GM23338 (cell line): ENCODE data around the gene FNDC7. TPM values are rescaled to one million over a fixed set of nuclear protein-coding genes. Genes with fewer than 3 reads are reported as not detected.

Experiments
- ATAC-seq: fragments of 200-7000 bp; cut with Tn5 transposase; 3 replicates; pipeline ENCODE4 v1.9.1; 2020
- DNase-seq: peaks from one replicate; pipeline ENCODE4 v3.0.0-alpha.2; 2015; ENCODE audit warnings: low spot score
- H2AFZ ChIP-seq: fragments of 200-600 bp; sonication (generic); 2 replicates; pipeline ENCODE4 v1.8.0; 2016; ENCODE audit warnings: antibody characterized with exemption, mild to moderate bottlenecking, moderate library complexity
- H3F3A ChIP-seq: fragments of 200-600 bp; sonication (generic); replicated peaks from 2 replicates; pipeline ENCODE4 v1.8.0; 2017; ENCODE audit warnings: antibody characterized with exemption, mixed run types, low read depth
- H3K27ac ChIP-seq: fragments of 200-600 bp; sonication (generic); 2 replicates; pipeline ENCODE4 v1.6.1; 2016; ENCODE audit warnings: low read depth
- H3K27me3 ChIP-seq: fragments of 200-600 bp; sonication (generic); 2 replicates; pipeline ENCODE4 v1.8.0; 2016; ENCODE audit warnings: mild to moderate bottlenecking, mixed run types, moderate library complexity; ENCODE audit not compliant: insufficient read depth
- H3K36me3 ChIP-seq: fragments of 200-600 bp; sonication (generic); 2 replicates; pipeline ENCODE4 v1.8.0; 2016; ENCODE audit warnings: mild to moderate bottlenecking; ENCODE audit not compliant: insufficient read depth
- H3K4me1 ChIP-seq: fragments of 200-600 bp; sonication (generic); 2 replicates; pipeline ENCODE4 v1.8.0; 2016; ENCODE audit warnings: mild to moderate bottlenecking, moderate library complexity; ENCODE audit not compliant: insufficient read depth
- H3K4me2 ChIP-seq: fragments of 200-600 bp; sonication (generic); 2 replicates; pipeline ENCODE4 v1.7.1; 2017; ENCODE audit warnings: mixed run types
- H3K4me3 ChIP-seq: fragments of 200-600 bp; sonication (generic); 2 replicates; pipeline ENCODE4 v1.6.1; 2016; ENCODE audit warnings: mixed run types
- H3K79me2 ChIP-seq: fragments of 200-600 bp; sonication (generic); replicated peaks from 2 replicates; pipeline ENCODE4 v1.8.0; 2017; ENCODE audit warnings: mild to moderate bottlenecking; ENCODE audit not compliant: insufficient read depth
- H3K9me2 ChIP-seq: fragments of 200-600 bp; sonication (generic); 2 replicates; pipeline ENCODE4 v1.8.0; 2017; ENCODE audit not compliant: insufficient read depth
- H4K20me1 ChIP-seq: fragments of 200-600 bp; sonication (generic); replicated peaks from 2 replicates; pipeline ENCODE4 v1.8.0; 2017; ENCODE audit warnings: mild to moderate bottlenecking; ENCODE audit not compliant: insufficient read depth
- H3K27ac Mint-ChIP-seq: 2 replicates; pipeline ENCODE4 v1.8.0; 2020; ENCODE audit warnings: inconsistent platforms, mild to moderate bottlenecking, moderate library complexity, mixed read lengths
- H3K27me3 Mint-ChIP-seq: 3 replicates; pipeline ENCODE4 v1.8.0; 2022; ENCODE audit warnings: low read depth, mild to moderate bottlenecking, moderate library complexity, mixed read lengths, inconsistent platforms; ENCODE audit not compliant: insufficient read depth, poor library complexity
- H3K36me3 Mint-ChIP-seq: 3 replicates; pipeline ENCODE4 v1.8.0; 2021; ENCODE audit warnings: low read depth, mild to moderate bottlenecking, inconsistent platforms, moderate library complexity, mixed read lengths
- H3K4me1 Mint-ChIP-seq: 3 replicates; pipeline ENCODE4 v1.8.0; 2020; ENCODE audit warnings: mild to moderate bottlenecking, inconsistent platforms, mixed read lengths
- H3K4me3 Mint-ChIP-seq: 3 replicates; pipeline ENCODE4 v1.8.0; 2021; ENCODE audit warnings: moderate library complexity, mild to moderate bottlenecking, inconsistent platforms, mixed read lengths
- H3K9me3 Mint-ChIP-seq: 3 replicates; pipeline ENCODE4 v1.8.0; 2020; ENCODE audit warnings: moderate library complexity, mild to moderate bottlenecking, inconsistent platforms, mixed read lengths
- CREB1 ChIP-seq: fragments of 250-450 bp; sonication (Bioruptor Pico); IDR thresholded peaks from 2 replicates; pipeline ENCODE4 v1.5.0; 2020; ENCODE audit warnings: low read depth, mild to moderate bottlenecking, moderate library complexity
- CTCF ChIP-seq, 2 experiments: fragments of 200-600 bp in 1 of 2; sonication (generic) in 1 of 2; conservative IDR thresholded peaks; 2 replicates each; pipeline versions ENCODE4 v1.5.1 to v1.6.1; 2016 to 2017; ENCODE audit warnings: antibody characterized with exemption in 2 of 2, low read depth in 2 of 2, mild to moderate bottlenecking in 2 of 2, moderate library complexity in 1 of 2
- ETS1 ChIP-seq: IDR thresholded peaks from 2 replicates; pipeline ENCODE4 v1.6.1; 2016; ENCODE audit warnings: antibody characterized with exemption
- EZH2 ChIP-seq: fragments of 200-600 bp; sonication (generic); IDR thresholded peaks from one replicate; pipeline ENCODE4 v1.8.0; 2017; ENCODE audit warnings: antibody characterized with exemption, mild to moderate bottlenecking, low read depth; ENCODE audit not compliant: unreplicated experiment
- EZH2phosphoT487 ChIP-seq: fragments of 200-600 bp; sonication (generic); IDR thresholded peaks from one replicate; pipeline ENCODE4 v1.8.1; 2018; ENCODE audit warnings: antibody characterized with exemption; ENCODE audit not compliant: unreplicated experiment
- JUNB ChIP-seq: IDR thresholded peaks from one replicate; pipeline ENCODE4 v1.6.1; 2016; ENCODE audit warnings: antibody characterized with exemption; ENCODE audit not compliant: unreplicated experiment
- NANOG ChIP-seq: IDR thresholded peaks from 2 replicates; pipeline ENCODE4 v1.6.1; 2016; ENCODE audit warnings: antibody characterized with exemption, borderline replicate concordance
- POLR2AphosphoS5 ChIP-seq: IDR thresholded peaks from 2 replicates; pipeline ENCODE4 v1.6.1; 2016; ENCODE audit warnings: antibody characterized with exemption, low read depth
- REST ChIP-seq: IDR thresholded peaks from one replicate; pipeline ENCODE4 v1.6.1; 2018; ENCODE audit warnings: antibody characterized with exemption; ENCODE audit not compliant: unreplicated experiment
- STAT1 ChIP-seq: IDR thresholded peaks from one replicate; pipeline ENCODE4 v1.6.1; 2016; ENCODE audit warnings: antibody characterized with exemption; ENCODE audit not compliant: unreplicated experiment
- ZNF114 ChIP-seq: fragments of 250-450 bp; sonication (Bioruptor Pico); IDR thresholded peaks from 2 replicates; pipeline ENCODE4 v1.5.0; 2020; ENCODE audit warnings: mild to moderate bottlenecking, moderate library complexity
- ZNF331 ChIP-seq: fragments of 250-450 bp; sonication (Bioruptor Pico); IDR thresholded peaks from 2 replicates; pipeline ENCODE4 v1.5.0; 2020; ENCODE audit warnings: low read depth, mild to moderate bottlenecking, moderate library complexity
- polyA plus RNA-seq: library from polyadenylated mRNA; unstranded; fragments of >200 nt; fragmentation: Nextera tagmentation; extraction: Ambion mirVana; gene quantifications from 2 replicates; pipeline ENCODE4 v1.2.1, GENCODE V29; 2016
- total RNA-seq: library from RNA; depleted of rRNA; stranded (reverse); fragments of >200 nt; shearing (Covaris generic); gene quantifications from 2 replicates; pipeline ENCODE4 v1.2.3, GENCODE V29; 2014

Gene FNDC7
- total and polyA plus RNA-seq, 2 experiments from 2014 or later = 0.06 to 0.28 TPM

GRCh38 chr1:108685529-108685928 is 27.2 kb upstream of the FNDC7 start (continued):
- TF ChIP-seq CTCF (conservative IDR thresholded peaks at IDR 0.05; ENCODE audit: low read depth in 2 of 2) (no peak), REST (no peak), EZH2 (no peak), POLR2AphosphoS5 (no peak), JUNB (no peak), ZNF114 (no peak), ZNF331 (CRISPR knock-in tag) (no peak), STAT1 (no peak)

- no peaks in the 10 kb centered on the region for H3K27me3 ChIP-seq
- no peak overlapping the region for H3K27ac Mint-ChIP-seq
- H3K27me3 Mint-ChIP-seq = peaks cover 2% of the 10 kb centered on the region
- H3K4me2 ChIP-seq = no peak overlapping the region
- no peak for ATAC-seq
- H3K9me2 ChIP-seq = no peaks in the 10 kb centered on the region
- H3K27ac ChIP-seq = no peak overlapping the region
- no peak for DNase-seq
- no peak overlapping the region for H3K4me3 ChIP-seq
- no peaks in the 10 kb centered on the region for H3K9me3 Mint-ChIP-seq
- no peak overlapping the region for H2AFZ ChIP-seq
- peaks cover 26% of the 10 kb centered on the region for H3K4me1 Mint-ChIP-seq
- H3K36me3 Mint-ChIP-seq = no peaks in the 10 kb centered on the region
- H4K20me1 ChIP-seq = no peaks in the 10 kb centered on the region
- H3K36me3 ChIP-seq = no peaks in the 10 kb centered on the region
- H3K4me1 ChIP-seq = peaks cover 5% of the 10 kb centered on the region
- peaks cover 11% of the 10 kb centered on the region for H3K79me2 ChIP-seq
- H3K4me3 Mint-ChIP-seq = no peak overlapping the region
- H3F3A ChIP-seq = no peaks in the 10 kb centered on the region
- TF ChIP-seq CREB1 (no peak), JUNB (no peak), EZH2 (no peak), STAT1 (no peak), REST (no peak), NANOG (no peak), ETS1 (no peak), EZH2phosphoT487 (no peak), CTCF (conservative IDR thresholded peaks at IDR 0.05; ENCODE audit: low read depth in 2 of 2) (no peak), POLR2AphosphoS5 (no peak)
These were observed 25.9 kb upstream of the FNDC7 start for GRCh38 chr1:108686614-108687313.
